ENCODE results near the gene ELOVL7.

DNA sequence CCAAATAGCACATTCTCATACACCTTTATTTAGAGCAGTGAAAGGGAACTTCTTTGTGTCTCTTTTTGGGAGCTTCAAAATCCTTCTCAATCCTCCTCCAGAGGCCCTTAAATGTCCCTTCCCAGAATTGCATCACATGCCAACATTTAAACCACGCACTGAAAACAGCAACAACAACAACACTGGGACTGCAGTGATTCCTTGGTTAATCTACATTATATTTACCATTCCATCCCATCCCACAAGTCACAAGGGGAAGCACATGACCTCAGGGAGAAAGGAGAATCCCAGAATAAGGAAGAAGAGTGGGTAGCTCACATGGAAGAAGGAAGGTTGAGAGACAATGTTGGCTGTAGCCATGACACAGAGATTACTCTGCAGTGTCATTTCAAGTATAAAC is 41.1 kb downstream of the ELOVL7 start:
- TF ChIP-seq RCOR1 (IDR thresholded peaks at IDR 0.05; ENCODE audit: low read length) (no peak), POLR2AphosphoS5 (IDR thresholded peaks at IDR 0.05; ENCODE audit: low read depth, low read length) (no peak), CTCF (IDR thresholded peaks at IDR 0.05) (no peak), SIN3A (IDR thresholded peaks at IDR 0.05; ENCODE audit: borderline replicate concordance, low read depth, low read length) (no peak), GABPA (IDR thresholded peaks at IDR 0.05; ENCODE audit: low read depth) (no peak), EZH2phosphoT487 (IDR thresholded peaks at IDR 0.05; ENCODE audit: borderline replicate concordance, low read depth) (no peak), JUND (IDR thresholded peaks at IDR 0.05) (no peak), TAF1 (IDR thresholded peaks at IDR 0.05; ENCODE audit: borderline replicate concordance, low read depth, low read length) (no peak), RAD21 (IDR thresholded peaks at IDR 0.05; ENCODE audit: low read length) (no peak), FOXJ3 (CRISPR knock-in tag; IDR thresholded peaks at IDR 0.05) (no peak), RFX5 (IDR thresholded peaks at IDR 0.05; ENCODE audit: low read length) (no peak), GATA2 (CRISPR knock-in tag; IDR thresholded peaks at IDR 0.05) (no peak)
- TF ChIP-seq, protein P1, sequence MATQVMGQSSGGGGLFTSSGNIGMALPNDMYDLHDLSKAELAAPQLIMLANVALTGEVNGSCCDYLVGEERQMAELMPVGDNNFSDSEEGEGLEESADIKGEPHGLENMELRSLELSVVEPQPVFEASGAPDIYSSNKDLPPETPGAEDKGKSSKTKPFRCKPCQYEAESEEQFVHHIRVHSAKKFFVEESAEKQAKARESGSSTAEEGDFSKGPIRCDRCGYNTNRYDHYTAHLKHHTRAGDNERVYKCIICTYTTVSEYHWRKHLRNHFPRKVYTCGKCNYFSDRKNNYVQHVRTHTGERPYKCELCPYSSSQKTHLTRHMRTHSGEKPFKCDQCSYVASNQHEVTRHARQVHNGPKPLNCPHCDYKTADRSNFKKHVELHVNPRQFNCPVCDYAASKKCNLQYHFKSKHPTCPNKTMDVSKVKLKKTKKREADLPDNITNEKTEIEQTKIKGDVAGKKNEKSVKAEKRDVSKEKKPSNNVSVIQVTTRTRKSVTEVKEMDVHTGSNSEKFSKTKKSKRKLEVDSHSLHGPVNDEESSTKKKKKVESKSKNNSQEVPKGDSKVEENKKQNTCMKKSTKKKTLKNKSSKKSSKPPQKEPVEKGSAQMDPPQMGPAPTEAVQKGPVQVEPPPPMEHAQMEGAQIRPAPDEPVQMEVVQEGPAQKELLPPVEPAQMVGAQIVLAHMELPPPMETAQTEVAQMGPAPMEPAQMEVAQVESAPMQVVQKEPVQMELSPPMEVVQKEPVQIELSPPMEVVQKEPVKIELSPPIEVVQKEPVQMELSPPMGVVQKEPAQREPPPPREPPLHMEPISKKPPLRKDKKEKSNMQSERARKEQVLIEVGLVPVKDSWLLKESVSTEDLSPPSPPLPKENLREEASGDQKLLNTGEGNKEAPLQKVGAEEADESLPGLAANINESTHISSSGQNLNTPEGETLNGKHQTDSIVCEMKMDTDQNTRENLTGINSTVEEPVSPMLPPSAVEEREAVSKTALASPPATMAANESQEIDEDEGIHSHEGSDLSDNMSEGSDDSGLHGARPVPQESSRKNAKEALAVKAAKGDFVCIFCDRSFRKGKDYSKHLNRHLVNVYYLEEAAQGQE (IDR thresholded peaks at IDR 0.05; ENCODE audit: low read depth, low read length): no peak
- TF ChIP-seq, protein P2, sequence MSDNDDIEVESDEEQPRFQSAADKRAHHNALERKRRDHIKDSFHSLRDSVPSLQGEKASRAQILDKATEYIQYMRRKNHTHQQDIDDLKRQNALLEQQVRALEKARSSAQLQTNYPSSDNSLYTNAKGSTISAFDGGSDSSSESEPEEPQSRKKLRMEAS (IDR thresholded peaks at IDR 0.05; ENCODE audit: low read depth): no peak
